Adrenal gland (tissue), 12 donors: ENCODE results near the gene PGLYRP1. TPM values are rescaled to one million over a fixed set of nuclear protein-coding genes. Genes with fewer than 3 reads are reported as not detected.

ENCODE experiments used
- DNase-seq, 7 donors: peaks; one replicate each; pipeline ENCODE4 v3.0.0-alpha.2; 2019 to 2020
- H3K27ac ChIP-seq, 5 donors: fragments of 200-600 bp; sonication (generic) in 4 of 5; 1 replicate in 3 of 5; 2 replicates in 2 of 5; pipeline versions ENCODE4 v1.5.1 to v1.8.0; 2016 to 2020; ENCODE audit warnings: mild to moderate bottlenecking in 1 of 5
- H3K27me3 ChIP-seq: fragments of 200-600 bp; 2 replicates; pipeline ENCODE4 v1.8.0; 2021
- H3K36me3 ChIP-seq, 2 donors: fragments of 200-600 bp; replicated peaks in 1 of 2; 1 replicate in 1 of 2; 2 replicates in 1 of 2; pipeline versions ENCODE4 v1.5.1 to v1.8.0; 2018 to 2022
- H3K4me1 ChIP-seq, 2 donors: fragments of 200-600 bp; replicated peaks in 1 of 2; 1 replicate in 1 of 2; 2 replicates in 1 of 2; pipeline versions ENCODE4 v1.5.1 to v1.8.0; 2018 to 2021
- H3K4me3 ChIP-seq, 4 donors: fragments of 200-600 bp; sonication (generic) in 3 of 4; one replicate each; pipeline ENCODE4 v1.5.1; 2016 to 2018
- H3K9me3 ChIP-seq, 3 donors: fragments of 200-600 bp; sonication (generic) in 1 of 3; replicated peaks in 1 of 3; 1 replicate in 2 of 3; 2 replicates in 1 of 3; pipeline versions ENCODE4 v1.5.1 to v1.8.0; 2016 to 2021
- POLR2A ChIP-seq, 2 donors: fragments of 450-650 bp; IDR thresholded peaks; one replicate each; pipeline ENCODE4 v1.6.1; 2017; ENCODE audit warnings: antibody characterized with exemption in 2 of 2, mild to moderate bottlenecking in 2 of 2, moderate library complexity in 1 of 2
- WGBS, 4 donors: extraction: QIAGEN DNeasy Blood & Tissue Kit in 2 of 4; methylation state at CpG; one replicate each; pipeline versions ENCODE4 v1.1.5 to v1.1.7; 2013 to 2017; 5-methylcytosine and 5-hydroxymethylcytosine counted together
- intact Hi-C, 2 donors: fragments of 100-400 bp; cut with DNase I; formaldehyde crosslinking; loops; one replicate each; pipeline versions ENCODE4 v1.14.1 to v1.15.0; 2022 to 2023
- polyA plus RNA-seq, 3 donors: library from polyadenylated mRNA; stranded (reverse); fragments of 200-250 nt in 2 of 3; fragments of 350-450 nt in 1 of 3; fragmentation: Illumina TruSeq in 1 of 3; extraction: RNeasy Lipid Tissue Mini Kit (QIAGEN cat#74804) in 1 of 3; gene quantifications; one replicate each; pipeline ENCODE4 v1.2.3, GENCODE V29; 2013 to 2014
- total RNA-seq, 9 donors: library from RNA; depleted of rRNA in 4 of 9; stranded (reverse); fragments of >200 nt in 4 of 9; fragments of 120-200 nt in 1 of 9; fragmentation: NEBNext Ultra II Directional in 1 of 9; extraction: Animal tissue kit (Norgen Biotek cat#: 25700) in 1 of 9; gene quantifications; one replicate each; pipeline versions ENCODE4 v1.1.0 to v1.2.4, GENCODE V29; 2013 to 2023
- TF ChIP-seq, protein P1 (sequence below), 6 experiments: fragments of 450-650 bp in 4 of 6; fragments of 200-600 bp in 2 of 6; sonication (generic) in 1 of 6; IDR thresholded peaks; 1 replicate in 5 of 6; 2 replicates in 1 of 6; pipeline versions ENCODE4 v1.5.1 to v1.8.0; 2016 to 2021; ENCODE audit warnings: antibody characterized with exemption in 6 of 6, mild to moderate bottlenecking in 2 of 6, moderate library complexity in 1 of 6
- donor health status: healthy with polysubstance abuse.
- donor health status: Bipolar disorder and iron deficiency.
- donor health status: DM: yes; HTN: yes; CAD: no.
- donor health status: DM: no; HTN: no; CAD: no.
- donor health status: DM: no; HTN: no; CAD: no.
- donor health status: DM: yes; HTN: yes; CAD: no.

The PGLYRP1 gene
- total and polyA plus RNA-seq, 12 donors, result 0.17 TPM; not detected in 10

DNA sequence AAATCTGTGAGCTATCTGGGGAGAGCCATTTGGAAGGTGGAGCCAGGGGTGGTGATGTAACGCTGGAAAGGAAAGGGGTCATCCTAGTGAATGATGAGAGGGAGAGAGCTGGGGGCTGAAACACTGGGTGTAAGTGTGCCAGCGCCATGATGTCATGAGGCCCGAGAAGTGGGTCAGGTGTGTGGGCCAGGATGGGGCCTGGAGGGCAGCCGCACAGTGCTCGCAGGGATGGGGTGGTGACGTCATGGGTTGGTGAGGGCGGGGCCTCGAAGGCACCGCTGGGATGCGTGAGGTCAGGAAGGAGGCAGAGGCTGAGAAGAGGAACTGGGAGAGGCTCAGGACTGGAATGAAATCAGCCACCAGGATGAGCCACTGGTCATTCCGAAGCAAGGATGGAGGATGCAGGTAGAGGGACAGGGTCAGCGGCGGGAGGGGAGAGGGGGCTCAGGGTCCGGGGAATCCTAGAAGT, 23.2 kb downstream of the PGLYRP1 start:
- 21 to 26% (median 24%) methylated on average over 14 of the region's 14 CpGs for WGBS, 4 donors
- Histone ChIP-seq H3K27me3 (no peaks in the 10 kb centered on the region), H3K4me3 (no peak overlapping the region), H3K9me3 (no peaks in the 10 kb centered on the region), H3K27ac (peak overlapping the region in 1 of 5 donors; percentile 56), H3K36me3 (no peaks in the 10 kb centered on the region), H3K4me1 (peaks cover 3 to 9% of the 10 kb centered on the region in 2 donors)
- intact Hi-C loops, result no loop called here
- peak in 3 of 7 donors; percentile 45 to 87 (median 56) for DNase-seq
- TF ChIP-seq POLR2A (IDR thresholded peaks at IDR 0.05), result no peak
- TF ChIP-seq, protein P1, sequence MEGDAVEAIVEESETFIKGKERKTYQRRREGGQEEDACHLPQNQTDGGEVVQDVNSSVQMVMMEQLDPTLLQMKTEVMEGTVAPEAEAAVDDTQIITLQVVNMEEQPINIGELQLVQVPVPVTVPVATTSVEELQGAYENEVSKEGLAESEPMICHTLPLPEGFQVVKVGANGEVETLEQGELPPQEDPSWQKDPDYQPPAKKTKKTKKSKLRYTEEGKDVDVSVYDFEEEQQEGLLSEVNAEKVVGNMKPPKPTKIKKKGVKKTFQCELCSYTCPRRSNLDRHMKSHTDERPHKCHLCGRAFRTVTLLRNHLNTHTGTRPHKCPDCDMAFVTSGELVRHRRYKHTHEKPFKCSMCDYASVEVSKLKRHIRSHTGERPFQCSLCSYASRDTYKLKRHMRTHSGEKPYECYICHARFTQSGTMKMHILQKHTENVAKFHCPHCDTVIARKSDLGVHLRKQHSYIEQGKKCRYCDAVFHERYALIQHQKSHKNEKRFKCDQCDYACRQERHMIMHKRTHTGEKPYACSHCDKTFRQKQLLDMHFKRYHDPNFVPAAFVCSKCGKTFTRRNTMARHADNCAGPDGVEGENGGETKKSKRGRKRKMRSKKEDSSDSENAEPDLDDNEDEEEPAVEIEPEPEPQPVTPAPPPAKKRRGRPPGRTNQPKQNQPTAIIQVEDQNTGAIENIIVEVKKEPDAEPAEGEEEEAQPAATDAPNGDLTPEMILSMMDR (IDR thresholded peaks at IDR 0.05), result no peak

DNA sequence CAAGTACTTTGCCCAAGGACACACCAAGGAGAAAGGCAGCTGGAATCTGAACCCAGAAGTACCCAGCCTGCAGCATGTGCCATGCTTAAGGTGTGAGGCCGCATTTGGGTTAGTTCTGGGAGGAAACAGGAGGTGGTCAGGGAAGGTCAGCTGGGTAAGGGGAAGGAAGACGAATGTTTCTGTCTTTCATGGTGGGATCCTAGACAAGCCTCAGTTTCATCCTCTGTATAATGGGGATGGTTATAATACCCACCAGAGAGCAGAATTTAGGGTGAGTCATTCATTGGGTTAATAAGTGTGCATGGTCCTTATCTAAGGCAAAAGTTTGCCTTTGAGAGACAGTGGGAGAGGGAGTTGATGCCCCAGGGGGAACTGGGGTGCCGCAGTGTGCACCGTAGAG, 24.0 kb downstream of the PGLYRP1 start:
- DNase-seq, result no peak
- no peaks in the 10 kb centered on the region for H3K9me3 ChIP-seq
- TF ChIP-seq POLR2A (IDR thresholded peaks at IDR 0.05), result no peak
- TF ChIP-seq, protein P1 (IDR thresholded peaks at IDR 0.05), result no peak
- no peak overlapping the region for H3K4me3 ChIP-seq
- no peaks in the 10 kb centered on the region for H3K36me3 ChIP-seq
- intact Hi-C loops, result no loop called here
- 93 to 96% (median 95%) methylated on average over 4 of the region's 4 CpGs for WGBS, 4 donors
- H3K27ac ChIP-seq, result no peak overlapping the region
- H3K4me1 ChIP-seq, result peaks cover 3 to 14% of the 10 kb centered on the region in 2 donors
- no peaks in the 10 kb centered on the region for H3K27me3 ChIP-seq

DNA sequence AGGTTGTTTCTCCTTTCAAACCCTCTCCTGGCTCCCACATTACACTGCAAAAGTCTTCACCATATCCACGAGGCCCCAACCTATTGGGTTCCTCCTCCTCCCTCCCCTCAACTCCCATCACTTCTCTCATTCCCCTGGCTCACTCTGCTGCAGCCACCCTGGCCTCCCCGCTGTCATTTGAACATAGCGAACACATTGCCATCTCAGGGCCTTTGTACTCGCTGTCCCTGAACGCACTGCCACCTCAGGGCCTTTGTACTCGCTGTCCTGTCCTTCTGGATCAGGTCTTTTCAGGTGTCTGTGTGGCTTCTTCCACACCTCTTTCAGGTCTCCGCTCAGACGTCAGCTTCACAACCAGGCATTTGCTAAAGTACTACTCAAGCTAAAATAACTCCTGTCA, 25.9 kb downstream of the PGLYRP1 start:
- no peaks in the 10 kb centered on the region for H3K9me3 ChIP-seq
- DNase-seq, result no peak
- intact Hi-C loops, result no loop called here
- no peak overlapping the region for H3K27ac ChIP-seq
- TF ChIP-seq, protein P1 (IDR thresholded peaks at IDR 0.05), result no peak
- no peak for TF ChIP-seq POLR2A (IDR thresholded peaks at IDR 0.05)
- WGBS, 4 donors, result 82 to 96% (median 89%) methylated on average over 8 of the region's 8 CpGs
- H3K4me1 ChIP-seq, result peaks cover 3 to 14% of the 10 kb centered on the region in 2 donors
- no peaks in the 10 kb centered on the region for H3K36me3 ChIP-seq
- H3K4me3 ChIP-seq, result no peak overlapping the region
- no peaks in the 10 kb centered on the region for H3K27me3 ChIP-seq

DNA sequence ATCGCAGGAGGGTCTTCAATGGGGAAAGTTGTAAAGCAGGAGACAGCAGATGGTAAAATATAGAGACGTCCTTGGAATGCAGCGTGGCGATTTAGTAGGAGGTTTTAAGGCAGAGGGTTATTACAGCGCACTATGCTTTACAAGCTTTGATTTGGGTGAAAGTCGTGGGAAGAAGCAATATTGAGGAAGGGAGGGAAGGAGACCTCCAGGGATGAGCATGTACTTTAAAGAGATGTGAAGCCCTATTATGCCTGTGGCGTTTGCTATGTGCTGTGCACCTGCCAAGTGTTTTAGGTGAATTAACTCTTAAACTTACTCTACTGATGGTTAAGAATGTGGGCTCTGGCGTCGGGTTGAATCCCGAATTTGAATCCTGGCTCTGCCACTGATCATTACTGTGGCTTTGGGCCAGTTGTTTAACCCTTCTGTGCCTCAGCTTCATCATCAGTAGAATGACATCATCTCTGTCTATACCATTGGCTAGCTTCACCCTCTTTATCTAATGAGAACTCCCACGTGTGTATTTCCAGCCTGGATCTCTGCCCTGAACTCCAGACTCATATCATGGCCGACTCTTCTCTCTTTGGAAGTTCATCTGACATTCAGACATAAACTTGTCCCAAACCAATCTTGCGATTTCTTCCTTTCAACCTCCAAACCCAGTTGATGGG, 27.0 kb downstream of the PGLYRP1 start:
- H3K36me3 ChIP-seq, result no peaks in the 10 kb centered on the region
- H3K4me1 ChIP-seq, result peaks cover 3 to 14% of the 10 kb centered on the region in 2 donors
- no peak for TF ChIP-seq POLR2A (IDR thresholded peaks at IDR 0.05)
- TF ChIP-seq, protein P1 (IDR thresholded peaks at IDR 0.05), result no peak
- intact Hi-C loops, result no loop called here
- no peaks in the 10 kb centered on the region for H3K27me3 ChIP-seq
- H3K9me3 ChIP-seq, result no peaks in the 10 kb centered on the region
- WGBS, 4 donors, result 11 to 15% (median 12%) methylated on average over 13 of the region's 13 CpGs
- DNase-seq, result no peak
- peak overlapping the region in 4 of 5 donors; percentile 4 to 85 (median 76) for H3K27ac ChIP-seq
- peak overlapping the region in 3 of 4 donors; percentile 73 to 88 (median 86) for H3K4me3 ChIP-seq
